ENCODE data around the gene NXPH1.
"Not testable (repeated sequence)": the region's sequence is repeated elsewhere in the genome, so short reads cannot be mapped to it uniquely, and the experiment has no call there.

The NXPH1 gene

DNA sequence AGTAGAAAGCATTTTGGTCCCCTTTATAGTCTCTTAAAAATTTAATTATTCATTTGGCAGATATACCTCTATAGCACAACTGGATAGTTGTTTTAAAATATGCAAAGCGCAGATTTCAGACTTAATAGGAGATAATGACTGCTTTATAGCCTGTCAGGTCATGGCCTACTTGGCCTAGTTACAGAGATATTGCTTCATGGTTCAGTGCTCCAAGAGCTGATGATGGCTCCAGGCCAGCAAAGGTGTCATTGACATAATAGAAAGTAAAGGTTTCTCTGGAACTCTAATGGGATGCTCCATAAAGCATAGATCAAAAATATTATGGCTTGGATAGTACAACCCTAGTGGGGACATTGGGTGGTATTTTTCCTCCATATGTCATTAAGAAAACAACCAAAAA is 285.7 kb downstream of the NXPH1 start:
- DNase-seq (ENCODE audit: low read depth), result no peak

DNA sequence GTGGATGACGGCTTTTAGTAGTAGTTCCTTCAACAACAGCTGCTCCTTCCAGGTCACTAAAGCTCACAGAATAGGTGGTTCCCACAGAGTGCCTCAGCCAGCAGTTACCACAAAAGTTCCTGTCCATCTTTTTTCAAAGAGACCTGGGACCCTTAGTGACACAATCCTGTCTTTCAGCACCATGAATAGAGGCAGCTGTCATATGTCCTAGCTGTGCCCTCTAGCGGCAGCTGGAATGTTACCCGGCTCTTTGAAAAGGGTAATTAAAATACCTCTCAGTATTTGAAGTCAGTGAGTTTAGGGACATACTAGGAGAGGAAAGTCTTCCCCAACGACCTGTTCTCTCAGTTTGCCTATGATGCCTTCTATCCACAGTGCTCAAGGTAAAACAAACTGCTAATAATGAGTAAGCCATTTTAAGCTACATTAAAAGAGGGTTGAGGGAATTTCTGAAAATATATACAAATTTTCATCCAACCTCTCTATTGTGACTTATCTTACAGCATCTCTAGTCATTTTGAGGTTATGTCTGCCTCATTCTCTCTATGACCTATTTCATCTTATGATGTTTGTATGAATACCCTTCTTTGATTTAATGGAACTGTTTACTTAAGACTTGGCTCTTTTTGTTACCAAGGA is 290.8 kb downstream of the NXPH1 start:
- DNase-seq (ENCODE audit: low read depth), result no peak

- not testable (repeated sequence) for DNase-seq (ENCODE audit: low read depth)
These were observed 298.3 kb downstream of the NXPH1 start for GRCh38 chr7:8731756-8732155.

DNA sequence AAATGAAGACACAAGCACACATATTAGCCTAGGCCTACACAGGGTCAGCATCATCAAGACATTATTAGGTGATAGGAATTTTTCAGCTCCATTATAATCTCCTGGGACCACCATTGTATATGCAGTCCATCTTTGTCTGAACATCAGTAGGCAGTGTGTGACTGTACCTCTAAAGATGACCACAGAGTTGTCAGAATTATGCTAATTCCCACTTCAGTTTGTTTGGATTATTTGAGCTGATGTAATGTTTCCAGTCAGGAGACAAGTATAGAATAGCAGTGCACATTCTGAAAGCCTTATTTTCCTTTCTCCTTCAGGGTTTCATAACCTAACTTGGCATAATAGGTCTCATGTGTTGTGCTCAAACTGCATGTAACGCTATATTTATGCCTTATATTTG is 306.4 kb downstream of the NXPH1 start:
- DNase-seq (ENCODE audit: low read depth), result no peak

DNA sequence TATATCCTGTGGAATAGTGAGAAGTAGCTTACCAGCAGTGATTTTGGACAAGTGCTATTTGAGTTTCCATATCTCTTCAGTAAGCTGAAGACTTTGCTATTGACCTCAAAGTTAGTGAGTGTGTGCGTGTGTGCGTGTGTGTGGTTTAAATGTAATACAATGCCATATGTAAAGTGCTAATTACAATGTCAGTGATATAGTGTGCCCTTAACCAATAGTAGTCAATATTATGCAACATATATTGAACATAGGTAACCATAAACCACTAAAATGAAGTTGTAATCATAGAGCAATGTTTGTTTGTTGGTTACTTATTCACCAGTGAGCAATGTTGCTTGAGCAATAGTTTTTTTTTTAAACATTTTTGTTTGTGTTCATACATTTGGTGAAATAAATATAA is 309.4 kb downstream of the NXPH1 start:
- DNase-seq (ENCODE audit: low read depth), result no peak

DNA sequence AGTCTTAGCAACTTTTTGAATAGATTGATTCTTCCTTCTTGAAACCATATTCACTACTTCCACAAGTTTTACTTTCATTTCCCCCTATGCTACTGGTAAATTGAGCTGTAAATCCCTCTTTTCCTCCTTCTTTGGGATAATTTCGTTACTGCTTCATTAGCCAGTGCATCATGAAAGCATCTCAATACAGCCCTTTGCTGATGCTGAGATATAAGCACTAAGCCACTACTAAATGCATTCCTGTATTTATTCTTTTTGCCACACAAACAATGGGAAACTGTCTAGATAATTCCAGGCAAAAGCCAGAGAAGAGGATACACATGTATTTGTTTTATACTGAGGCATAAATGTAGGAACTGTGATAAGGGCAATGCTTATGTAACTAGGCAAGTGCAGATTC is 313.9 kb downstream of the NXPH1 start:
- DNase-seq (ENCODE audit: low read depth), result no peak

DNA sequence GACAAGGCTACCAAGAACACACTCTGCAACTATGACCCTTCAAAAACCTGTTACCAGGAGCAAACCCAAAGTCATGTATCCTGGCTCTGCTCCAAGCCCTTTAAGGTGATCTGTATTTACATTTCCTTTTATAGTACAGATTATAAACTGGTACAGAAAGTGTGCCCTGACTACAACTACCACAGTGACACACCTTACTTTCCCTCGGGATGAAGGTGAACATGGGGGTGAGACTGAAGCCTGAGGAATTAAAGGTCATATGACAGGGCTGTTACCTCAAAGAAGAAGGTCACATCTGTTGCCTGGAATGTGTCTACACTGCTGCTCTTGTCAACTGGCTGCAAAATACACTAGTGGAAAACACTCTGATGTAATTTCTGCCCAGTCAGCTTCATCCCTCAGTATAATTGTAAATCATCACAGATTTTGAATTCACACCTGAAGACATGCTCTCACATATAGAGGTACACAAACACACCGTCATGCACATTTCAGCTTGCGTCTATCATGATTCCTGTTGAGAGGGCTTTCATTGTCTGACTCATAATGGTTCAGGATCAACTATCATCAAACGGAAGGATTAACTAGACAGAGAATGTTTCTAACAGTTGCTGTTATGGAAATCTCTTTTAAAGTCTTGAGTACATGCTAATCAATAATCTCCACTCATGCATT is 318.3 kb downstream of the NXPH1 start:
- DNase-seq (ENCODE audit: low read depth), result no peak

GRCh38 chr7:8753355-8753754 is 319.9 kb downstream of the NXPH1 start:
- DNase-seq (ENCODE audit: low read depth), result no peak

DNA sequence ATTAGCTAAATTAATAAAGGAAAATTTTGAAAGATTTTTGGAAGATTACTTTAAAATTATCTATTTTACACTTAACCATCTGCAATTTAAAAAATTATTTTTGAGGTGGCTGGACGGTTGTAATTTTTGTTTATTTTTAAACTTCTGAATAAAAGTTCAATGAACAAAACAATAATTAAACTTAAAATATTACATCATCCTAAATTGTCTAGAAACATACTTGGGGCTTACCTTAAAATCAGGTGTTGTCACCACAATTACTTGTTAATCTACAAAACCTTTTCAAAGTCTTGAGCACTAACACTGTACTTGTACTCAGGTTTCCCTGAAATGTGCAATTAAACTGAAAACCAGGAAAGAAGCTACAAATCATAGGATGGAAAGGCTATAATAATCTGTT is 328.3 kb downstream of the NXPH1 start:
- no peak for DNase-seq (ENCODE audit: low read depth)

DNA sequence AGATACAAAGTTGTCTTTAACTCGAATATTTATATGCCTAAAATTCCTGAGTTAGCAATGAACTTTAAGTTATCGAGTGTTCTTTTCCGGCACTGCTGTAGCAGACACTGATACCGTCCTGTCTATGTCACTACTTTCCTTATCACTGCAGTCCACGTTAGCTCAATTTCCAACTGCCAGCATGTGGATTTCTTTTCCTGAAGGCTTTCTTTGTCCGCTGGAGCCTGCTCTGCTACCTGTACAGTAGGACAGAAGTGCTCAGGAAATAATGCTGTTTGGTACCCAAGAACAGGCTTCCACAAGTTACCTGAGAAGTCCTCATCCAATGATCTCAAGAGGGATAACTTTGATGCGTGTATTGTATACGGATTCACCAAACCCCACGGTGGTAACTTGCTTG is 329.4 kb downstream of the NXPH1 start:
- no peak for DNase-seq (ENCODE audit: low read depth)

DNA sequence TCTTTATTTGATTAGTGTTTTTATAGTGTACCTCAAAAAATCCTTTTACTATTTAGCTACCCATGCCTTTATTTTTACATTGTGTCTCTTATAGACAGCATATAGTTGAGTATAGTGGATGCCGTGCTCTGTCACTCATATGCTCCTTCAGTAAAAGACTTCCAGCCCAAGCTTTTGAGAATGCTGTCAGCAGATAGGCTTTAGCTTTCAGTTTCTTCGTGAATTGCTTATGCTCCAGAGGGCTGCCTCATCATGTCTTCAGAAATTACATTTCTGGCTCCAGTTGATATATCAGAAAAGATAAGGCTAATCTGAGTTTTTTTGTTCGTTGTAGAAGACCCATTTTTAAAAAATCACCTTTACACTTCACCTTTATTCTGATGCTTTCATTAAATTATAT is 332.0 kb downstream of the NXPH1 start:
- no peak for DNase-seq (ENCODE audit: low read depth)

DNA sequence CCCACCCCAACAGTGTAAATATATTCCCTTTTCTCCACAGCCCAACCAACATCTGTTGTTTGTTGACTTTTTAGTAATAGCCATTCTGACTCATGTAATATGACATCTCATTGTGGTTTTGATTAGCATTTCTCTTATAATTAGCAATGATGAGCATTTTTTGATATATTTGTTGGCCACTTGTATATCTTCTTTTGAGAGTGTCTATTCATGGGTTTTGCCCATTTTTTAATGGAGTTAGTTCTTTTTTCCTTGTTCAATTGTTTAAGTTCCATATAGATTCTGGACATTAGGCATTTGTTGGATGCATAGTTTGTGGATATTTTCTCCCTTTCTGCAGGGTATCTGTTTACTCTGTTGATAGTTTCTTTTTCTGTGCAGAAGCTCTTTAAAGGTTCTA is 340.1 kb downstream of the NXPH1 start:
- DNase-seq (ENCODE audit: low read depth), result no peak

DNA sequence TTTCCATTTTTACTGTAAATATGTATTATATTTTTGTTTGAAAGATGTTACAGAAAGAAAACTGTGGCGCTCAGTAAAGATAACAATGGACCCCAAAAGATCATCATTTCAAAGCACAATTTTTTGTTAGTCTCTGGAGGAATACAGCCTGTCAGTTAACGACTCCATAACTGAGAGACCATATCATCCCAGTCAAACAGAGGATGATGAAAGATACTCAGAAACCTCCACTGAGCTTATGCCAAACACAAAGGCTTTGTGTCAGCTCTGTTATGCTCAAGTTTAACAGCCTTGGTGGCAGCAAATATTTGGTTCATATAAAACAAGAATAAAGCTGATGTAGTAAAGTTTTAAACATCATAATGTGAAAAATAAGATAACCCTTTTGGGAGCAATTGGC is 345.1 kb downstream of the NXPH1 start:
- no peak for DNase-seq (ENCODE audit: low read depth)

DNA sequence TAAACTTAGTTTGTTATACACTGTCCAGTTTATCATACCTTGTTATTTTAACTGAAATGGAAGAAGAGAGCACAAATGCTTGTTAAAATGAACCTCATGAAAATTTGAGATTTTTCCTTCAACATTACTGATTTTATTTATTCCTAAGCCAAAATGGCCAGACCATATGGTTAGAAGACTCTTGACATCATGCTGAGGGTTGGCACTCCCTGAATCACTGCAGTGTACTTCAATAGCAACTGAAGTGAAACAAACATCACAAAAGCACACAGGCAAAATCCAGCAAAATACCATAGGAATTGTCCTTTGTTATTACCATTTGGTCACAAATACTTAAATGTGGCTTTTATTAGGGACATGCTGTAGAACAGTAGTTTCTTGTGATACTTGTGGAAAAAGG is 347.8 kb downstream of the NXPH1 start:
- no peak for DNase-seq (ENCODE audit: low read depth)

DNA sequence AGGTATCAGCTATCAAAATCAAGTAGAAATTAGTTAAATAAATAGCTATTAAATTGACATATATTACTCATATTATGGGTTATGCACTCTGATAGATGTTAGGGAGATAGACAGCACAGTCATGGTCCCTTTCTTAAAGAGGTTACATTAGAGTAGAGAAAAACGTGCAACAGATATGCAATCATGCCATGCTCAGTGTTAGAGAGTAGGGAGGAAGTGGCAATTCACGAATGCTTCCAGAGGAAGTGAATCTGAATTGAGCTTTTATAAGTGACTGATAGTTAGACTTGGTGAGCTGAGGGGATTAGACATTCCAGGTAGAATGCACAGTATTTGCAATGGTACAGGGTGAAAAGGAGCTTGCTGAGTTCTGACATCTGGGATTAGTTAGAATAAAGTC is 349.8 kb downstream of the NXPH1 start:
- DNase-seq (ENCODE audit: low read depth), result no peak

DNA sequence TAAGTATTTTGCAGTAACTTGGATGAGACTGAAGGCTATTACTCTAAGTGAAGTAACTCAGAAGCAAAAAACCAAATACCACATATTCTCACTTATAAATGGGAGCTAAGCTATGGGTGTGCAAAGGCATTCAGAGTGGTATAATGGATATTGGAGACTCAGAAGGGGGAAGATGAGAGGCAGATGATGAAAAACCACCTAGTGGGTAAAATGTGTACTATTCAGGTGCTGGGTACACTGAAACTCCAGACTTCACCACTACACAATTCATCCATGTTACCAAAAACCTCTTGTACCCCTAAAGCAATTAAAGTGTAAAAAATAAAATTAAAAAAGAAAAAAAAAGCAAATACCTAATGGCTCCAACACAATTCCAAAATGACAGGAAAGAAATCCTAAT is 351.7 kb downstream of the NXPH1 start:
- DNase-seq (ENCODE audit: low read depth), result no peak

DNA sequence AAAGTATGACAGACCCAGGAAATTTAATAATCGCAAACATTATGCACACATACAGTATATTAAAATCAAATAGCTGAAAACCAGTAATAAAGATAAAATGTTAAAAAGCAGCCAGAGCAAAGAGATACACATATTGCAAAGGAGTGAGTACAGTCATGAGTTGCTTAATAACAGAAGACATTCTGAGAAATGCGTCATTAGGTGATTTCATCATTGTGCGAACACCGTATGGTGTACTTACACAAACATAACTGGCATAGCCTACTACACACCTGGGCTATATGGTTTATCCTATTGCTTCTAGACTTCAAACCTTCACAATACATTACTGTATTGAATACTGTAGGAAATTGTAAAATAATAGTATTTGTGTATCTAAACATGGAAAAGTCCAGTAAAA is 367.6 kb downstream of the NXPH1 start:
- no peak for DNase-seq (ENCODE audit: low read depth)
